Tibial nerve (tissue), 4 donors: Measurements from ENCODE around the gene TMEM44.

Experiments
- EP300 ChIP-seq, 2 donors: sonication (generic); formaldehyde crosslinking; IDR thresholded peaks; one replicate each; pipeline ENCODE4 v1.6.1; 2017; ENCODE audit warnings: antibody characterized with exemption in 2 of 2, mild to moderate bottlenecking in 1 of 2
- POLR2A ChIP-seq, 2 donors: fragments of 450-650 bp; IDR thresholded peaks; one replicate each; pipeline ENCODE4 v1.6.1; 2017; ENCODE audit warnings: antibody characterized with exemption in 2 of 2, mild to moderate bottlenecking in 2 of 2, moderate library complexity in 2 of 2
- TF ChIP-seq, protein P1 (sequence below), 5 experiments: fragments of 200-600 bp in 3 of 5; fragments of 450-650 bp in 2 of 5; sonication (generic) in 3 of 5; IDR thresholded peaks; one replicate each; pipeline ENCODE4 v1.5.1; 2016 to 2019; ENCODE audit warnings: antibody characterized with exemption in 5 of 5, mild to moderate bottlenecking in 3 of 5, moderate library complexity in 2 of 5

DNA sequence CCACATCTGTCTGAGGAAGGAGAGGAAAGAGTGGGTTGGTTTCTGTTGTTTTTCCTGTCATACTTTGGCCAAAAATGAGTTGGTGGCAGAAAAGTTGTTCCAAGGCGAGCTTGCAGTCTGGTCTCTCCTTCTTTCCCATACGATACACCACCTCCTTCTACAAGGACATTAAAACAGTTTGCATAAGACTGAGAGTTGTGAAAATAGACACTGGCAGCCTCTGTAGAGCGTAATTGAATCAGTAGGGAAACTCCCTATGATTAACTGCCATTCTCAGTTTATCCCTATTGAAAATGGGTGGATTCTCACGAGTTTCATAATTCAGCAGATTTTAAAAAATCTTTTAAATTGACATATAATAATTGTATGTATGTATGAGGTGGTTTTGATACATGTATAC lies 42.5 kb upstream of the TMEM44 start:
- TF ChIP-seq, protein P1, sequence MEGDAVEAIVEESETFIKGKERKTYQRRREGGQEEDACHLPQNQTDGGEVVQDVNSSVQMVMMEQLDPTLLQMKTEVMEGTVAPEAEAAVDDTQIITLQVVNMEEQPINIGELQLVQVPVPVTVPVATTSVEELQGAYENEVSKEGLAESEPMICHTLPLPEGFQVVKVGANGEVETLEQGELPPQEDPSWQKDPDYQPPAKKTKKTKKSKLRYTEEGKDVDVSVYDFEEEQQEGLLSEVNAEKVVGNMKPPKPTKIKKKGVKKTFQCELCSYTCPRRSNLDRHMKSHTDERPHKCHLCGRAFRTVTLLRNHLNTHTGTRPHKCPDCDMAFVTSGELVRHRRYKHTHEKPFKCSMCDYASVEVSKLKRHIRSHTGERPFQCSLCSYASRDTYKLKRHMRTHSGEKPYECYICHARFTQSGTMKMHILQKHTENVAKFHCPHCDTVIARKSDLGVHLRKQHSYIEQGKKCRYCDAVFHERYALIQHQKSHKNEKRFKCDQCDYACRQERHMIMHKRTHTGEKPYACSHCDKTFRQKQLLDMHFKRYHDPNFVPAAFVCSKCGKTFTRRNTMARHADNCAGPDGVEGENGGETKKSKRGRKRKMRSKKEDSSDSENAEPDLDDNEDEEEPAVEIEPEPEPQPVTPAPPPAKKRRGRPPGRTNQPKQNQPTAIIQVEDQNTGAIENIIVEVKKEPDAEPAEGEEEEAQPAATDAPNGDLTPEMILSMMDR (IDR thresholded peaks at IDR 0.05): no peak
- TF ChIP-seq POLR2A (IDR thresholded peaks at IDR 0.05) (no peak), EP300 (IDR thresholded peaks at IDR 0.05) (no peak)
